Measurements from ENCODE around the gene FAM83F. TPM values are rescaled to one million over a fixed set of nuclear protein-coding genes. Genes with fewer than 3 reads are reported as not detected.

Gene FAM83F
- total RNA-seq, 2 experiments from 2014 or later: 0.20 to 0.30 TPM

Other genes starting within 250 kb of the FAM83F start
- gene ENTHD1, start 101.2 kb upstream of the FAM83F start, total RNA-seq: under 1 TPM; 0.11 to 0.34 TPM
- gene GRAP2, start 93.9 kb upstream of the FAM83F start, total RNA-seq: 100 to 1,000 TPM; 263 to 266 TPM
- gene TMA7B, start 34.6 kb upstream of the FAM83F start, total RNA-seq: 1 to 10 TPM; 8.5 to 9.1 TPM
- 10 to 100 TPM; 89.6 to 91.4 TPM for gene TNRC6B, start 183.0 kb downstream of the FAM83F start, total RNA-seq